ENCODE data around the gene ZRANB3.

- no peak for TF ChIP-seq POLR2A (IDR thresholded peaks at IDR 0.05)
- TF ChIP-seq, protein P1, sequence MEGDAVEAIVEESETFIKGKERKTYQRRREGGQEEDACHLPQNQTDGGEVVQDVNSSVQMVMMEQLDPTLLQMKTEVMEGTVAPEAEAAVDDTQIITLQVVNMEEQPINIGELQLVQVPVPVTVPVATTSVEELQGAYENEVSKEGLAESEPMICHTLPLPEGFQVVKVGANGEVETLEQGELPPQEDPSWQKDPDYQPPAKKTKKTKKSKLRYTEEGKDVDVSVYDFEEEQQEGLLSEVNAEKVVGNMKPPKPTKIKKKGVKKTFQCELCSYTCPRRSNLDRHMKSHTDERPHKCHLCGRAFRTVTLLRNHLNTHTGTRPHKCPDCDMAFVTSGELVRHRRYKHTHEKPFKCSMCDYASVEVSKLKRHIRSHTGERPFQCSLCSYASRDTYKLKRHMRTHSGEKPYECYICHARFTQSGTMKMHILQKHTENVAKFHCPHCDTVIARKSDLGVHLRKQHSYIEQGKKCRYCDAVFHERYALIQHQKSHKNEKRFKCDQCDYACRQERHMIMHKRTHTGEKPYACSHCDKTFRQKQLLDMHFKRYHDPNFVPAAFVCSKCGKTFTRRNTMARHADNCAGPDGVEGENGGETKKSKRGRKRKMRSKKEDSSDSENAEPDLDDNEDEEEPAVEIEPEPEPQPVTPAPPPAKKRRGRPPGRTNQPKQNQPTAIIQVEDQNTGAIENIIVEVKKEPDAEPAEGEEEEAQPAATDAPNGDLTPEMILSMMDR (IDR thresholded peaks at IDR 0.05): no peak
Observed at GRCh38 chr2:135152361-135152760, 378.7 kb downstream of the ZRANB3 start.
